Skeletal muscle satellite cell (primary cell): ENCODE results near the gene MYL6.
"Not testable (repeated sequence)": the region's sequence is repeated elsewhere in the genome, so short reads cannot be mapped to it uniquely, and the experiment has no call there.

Experiments used
- H3K27me3 ChIP-seq: 2 replicates; pipeline ENCODE4 v1.7.0; 2013; ENCODE audit warnings: low read length; ENCODE audit not compliant: control insufficient read depth, insufficient read depth
- H3K36me3 ChIP-seq: 2 replicates; pipeline ENCODE4 v1.7.0; 2013; ENCODE audit warnings: mild to moderate bottlenecking, control low read depth, low read length; ENCODE audit not compliant: insufficient read depth
- H3K4me1 ChIP-seq: 2 replicates; pipeline ENCODE4 v1.7.0; 2013; ENCODE audit warnings: low read length; ENCODE audit not compliant: control insufficient read depth, insufficient read depth
- H3K4me2 ChIP-seq: 2 replicates; pipeline ENCODE4 v1.7.0; 2013; ENCODE audit warnings: mild to moderate bottlenecking, low read length
- H3K4me3 ChIP-seq: 2 replicates; pipeline ENCODE4 v1.7.0; 2013; ENCODE audit warnings: low read length
- H3K9ac ChIP-seq: 2 replicates; pipeline ENCODE4 v1.7.0; 2013; ENCODE audit warnings: mild to moderate bottlenecking, low read depth, low read length, moderate library complexity
- H3K9me3 ChIP-seq: replicated peaks from 2 replicates; pipeline ENCODE4 v1.7.0; 2013; ENCODE audit warnings: mild to moderate bottlenecking, control low read depth, low read length

Gene MYL6

GRCh38 chr12:56188131-56188777, 30.1 kb downstream of the MYL6 start:
- Histone ChIP-seq H3K4me3 (peak overlapping the region; percentile 90), H3K9me3 (no peaks in the 10 kb centered on the region), H3K36me3 (peaks cover 31% of the 10 kb centered on the region), H3K4me1 (peaks cover 16% of the 10 kb centered on the region), H3K4me2 (peak overlapping the region; percentile 94), H3K27me3 (no peaks in the 10 kb centered on the region), H3K9ac (peak overlapping the region; percentile 89)

- Histone ChIP-seq H3K27me3 (no peaks in the 10 kb centered on the region), H3K36me3 (peaks cover 26% of the 10 kb centered on the region), H3K9ac (peak overlapping the region; percentile 89), H3K9me3 (no peaks in the 10 kb centered on the region), H3K4me3 (peak overlapping the region; percentile 90), H3K4me1 (peaks cover 16% of the 10 kb centered on the region), H3K4me2 (peak overlapping the region; percentile 94)
Measured at GRCh38 chr12:56188778-56189098, 30.6 kb downstream of the MYL6 start.

DNA sequence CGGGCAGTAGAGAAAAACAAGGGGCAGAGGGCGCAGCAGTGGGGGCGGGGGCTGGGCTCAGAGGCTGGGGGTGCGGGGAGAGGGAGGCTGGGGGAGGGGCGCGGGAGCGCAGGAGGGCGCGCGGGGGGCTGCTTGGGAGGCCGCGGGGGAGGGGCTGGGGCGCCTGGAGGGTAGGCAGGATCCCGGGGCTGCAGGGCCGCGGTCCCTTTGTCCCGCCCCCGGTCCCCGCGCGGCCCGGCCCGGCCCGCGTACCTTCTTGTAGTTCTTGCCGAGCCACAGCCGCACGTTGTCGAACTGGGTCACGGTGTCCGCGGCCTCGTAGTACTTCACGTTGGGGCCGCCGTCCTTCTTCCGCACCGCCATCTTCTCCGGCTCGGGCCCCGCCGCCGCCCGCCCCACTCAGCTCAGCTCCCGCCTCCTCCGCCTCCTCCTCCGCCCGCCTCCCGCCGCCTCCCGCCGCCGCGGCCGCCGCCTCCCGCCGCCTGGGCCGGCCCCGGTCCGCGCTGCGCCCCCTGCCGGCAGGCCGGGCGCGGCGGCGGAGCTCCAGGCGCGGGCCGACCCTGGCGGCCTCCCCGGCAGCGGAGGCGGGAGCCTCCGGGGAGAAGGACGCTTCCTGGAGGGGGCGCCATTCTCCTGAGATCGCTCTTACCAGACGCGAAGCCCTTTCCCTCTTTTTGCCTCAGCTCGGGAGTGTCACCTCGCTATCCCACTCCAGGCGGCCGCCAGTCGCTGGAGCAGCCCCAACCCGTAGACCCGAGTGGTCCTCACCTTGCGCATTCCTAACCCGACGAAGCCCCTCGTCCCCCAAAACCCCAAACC, 31.1 kb downstream of the MYL6 start, which contains the start of gene SMARCC2:
TSS of gene SMARCC2 (minus strand) at position 385 of the 819 bp plus-strand sequence. CDS start at position 363, 22 bp downstream.
- peak within 1 kb of the TSS; percentile 94 for H3K4me2 ChIP-seq
- no peaks in the 10 kb centered on the region for H3K9me3 ChIP-seq
- H3K9ac ChIP-seq = peak within 1 kb of the TSS; percentile 89
- H3K4me1 ChIP-seq = peaks cover 16% of the 10 kb centered on the region
- H3K36me3 ChIP-seq = peaks cover 20% of the 10 kb centered on the region
- H3K4me3 ChIP-seq = peak within 1 kb of the TSS; percentile 90
- H3K27me3 ChIP-seq = no peaks in the 10 kb centered on the region

- Histone ChIP-seq H3K4me2 (peak overlapping the region; percentile 91), H3K9ac (peak overlapping the region; percentile 80), H3K9me3 (no peaks in the 10 kb centered on the region), H3K27me3 (no peaks in the 10 kb centered on the region), H3K4me3 (peak overlapping the region; percentile 80), H3K36me3 (peaks cover 13% of the 10 kb centered on the region), H3K4me1 (peaks cover 16% of the 10 kb centered on the region)
Measured at GRCh38 chr12:56189918-56190694, 31.9 kb downstream of the MYL6 start.

DNA sequence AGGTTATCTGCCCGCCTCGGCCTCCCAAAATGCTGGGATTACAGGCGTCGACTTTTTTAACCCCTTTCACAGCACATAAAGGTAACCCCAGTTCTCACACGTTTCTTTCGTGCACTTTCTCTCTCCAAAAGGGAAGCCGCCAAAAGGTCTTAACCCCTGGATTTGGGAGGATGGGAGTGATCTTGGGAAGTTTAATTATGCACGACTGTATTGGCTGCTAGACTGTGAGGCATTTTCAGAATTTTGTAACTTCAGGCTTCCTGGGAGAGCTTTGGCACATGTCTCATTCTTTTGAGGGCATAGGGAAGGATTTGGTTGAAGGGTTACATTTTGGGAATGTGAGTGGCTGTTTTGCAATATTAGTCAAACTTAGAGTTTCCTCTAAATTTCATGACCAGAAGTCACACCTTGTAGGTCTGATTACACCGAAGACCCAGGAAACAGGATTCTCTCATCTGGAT, 32.6 kb downstream of the MYL6 start:
- Histone ChIP-seq H3K4me3 (peak overlapping the region; percentile 21), H3K36me3 (peaks cover 10% of the 10 kb centered on the region), H3K4me2 (peak overlapping the region; percentile 91), H3K9ac (no peak overlapping the region), H3K9me3 (no peaks in the 10 kb centered on the region), H3K4me1 (peaks cover 16% of the 10 kb centered on the region), H3K27me3 (no peaks in the 10 kb centered on the region)

GRCh38 chr12:56192582-56192981, 34.4 kb downstream of the MYL6 start:
- H3K9me3 ChIP-seq = no peaks in the 10 kb centered on the region
- no peaks in the 10 kb centered on the region for H3K36me3 ChIP-seq
- H3K4me2 ChIP-seq = no peak overlapping the region
- H3K4me1 ChIP-seq = peaks cover 14% of the 10 kb centered on the region
- no peaks in the 10 kb centered on the region for H3K27me3 ChIP-seq
- H3K4me3 ChIP-seq = no peak overlapping the region
- H3K9ac ChIP-seq = no peak overlapping the region

DNA sequence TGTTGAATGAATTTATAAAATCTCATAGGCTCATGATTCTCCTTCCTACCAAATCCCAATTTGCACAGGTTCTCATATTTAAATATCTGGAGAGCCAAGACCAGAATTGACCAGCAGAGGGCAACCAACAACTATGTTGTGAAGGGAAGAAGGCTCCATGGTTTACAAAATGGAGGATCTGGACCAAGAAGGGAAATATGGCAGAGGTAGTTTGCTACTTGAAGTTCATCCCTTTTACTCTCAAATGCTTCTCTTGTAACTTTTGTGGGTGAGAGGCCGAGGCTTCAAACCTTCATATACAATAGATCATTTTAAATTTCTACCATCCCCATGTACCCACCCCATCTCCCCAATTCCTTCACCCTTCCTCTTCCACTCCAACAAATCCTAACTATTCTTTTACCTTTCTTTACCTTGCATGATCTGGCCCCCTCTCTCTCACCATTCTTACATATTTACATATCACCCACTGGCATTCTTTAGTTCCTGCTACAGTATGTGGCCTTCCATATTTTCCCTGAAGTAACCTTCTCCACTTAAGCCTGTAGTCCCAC, 34.9 kb downstream of the MYL6 start:
- Histone ChIP-seq H3K9me3 (no peaks in the 10 kb centered on the region), H3K4me3 (no peak overlapping the region), H3K4me2 (no peak overlapping the region), H3K4me1 (peaks cover 9% of the 10 kb centered on the region), H3K9ac (peak overlapping the region; percentile 9), H3K36me3 (no peaks in the 10 kb centered on the region), H3K27me3 (no peaks in the 10 kb centered on the region)

DNA sequence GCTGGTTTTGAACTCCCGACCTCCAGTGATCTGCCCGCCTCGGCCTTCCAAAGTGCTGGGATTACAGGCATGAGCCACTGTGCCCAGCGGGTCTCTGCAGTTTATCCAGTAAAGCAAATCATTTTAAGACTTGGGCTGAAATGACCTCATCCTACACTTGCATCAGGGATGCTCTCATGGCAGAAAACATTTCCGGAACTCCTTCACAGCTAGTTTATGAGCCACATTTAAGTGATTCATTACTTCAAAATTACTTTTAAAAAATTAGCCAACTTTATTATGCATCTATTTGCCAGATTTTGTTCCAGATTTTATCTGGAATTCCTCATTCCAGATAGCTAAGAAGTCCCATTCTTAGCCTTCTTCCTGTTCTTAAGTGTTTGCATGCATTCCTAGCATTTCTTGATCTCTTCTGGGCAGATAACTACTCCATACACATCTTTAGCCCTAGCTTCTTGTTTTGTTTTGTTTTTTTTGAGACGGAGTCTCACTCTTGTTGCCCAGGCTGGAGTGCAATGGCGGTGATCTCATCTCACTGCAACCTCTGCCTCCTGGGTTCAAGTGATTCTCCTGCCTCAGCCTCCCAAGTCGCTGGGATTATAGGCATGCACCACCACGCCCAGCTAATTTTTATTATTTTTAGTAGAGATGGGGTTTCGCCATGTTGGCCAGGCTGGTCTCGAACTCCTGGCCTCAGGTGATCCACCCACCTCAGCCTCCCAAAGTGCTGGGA, 38.8 kb downstream of the MYL6 start:
- H3K4me1 ChIP-seq, H3K36me3 ChIP-seq, H3K9me3 ChIP-seq, H3K27me3 ChIP-seq, H3K4me2 ChIP-seq, H3K4me3 ChIP-seq, H3K9ac ChIP-seq: not testable (repeated sequence)

DNA sequence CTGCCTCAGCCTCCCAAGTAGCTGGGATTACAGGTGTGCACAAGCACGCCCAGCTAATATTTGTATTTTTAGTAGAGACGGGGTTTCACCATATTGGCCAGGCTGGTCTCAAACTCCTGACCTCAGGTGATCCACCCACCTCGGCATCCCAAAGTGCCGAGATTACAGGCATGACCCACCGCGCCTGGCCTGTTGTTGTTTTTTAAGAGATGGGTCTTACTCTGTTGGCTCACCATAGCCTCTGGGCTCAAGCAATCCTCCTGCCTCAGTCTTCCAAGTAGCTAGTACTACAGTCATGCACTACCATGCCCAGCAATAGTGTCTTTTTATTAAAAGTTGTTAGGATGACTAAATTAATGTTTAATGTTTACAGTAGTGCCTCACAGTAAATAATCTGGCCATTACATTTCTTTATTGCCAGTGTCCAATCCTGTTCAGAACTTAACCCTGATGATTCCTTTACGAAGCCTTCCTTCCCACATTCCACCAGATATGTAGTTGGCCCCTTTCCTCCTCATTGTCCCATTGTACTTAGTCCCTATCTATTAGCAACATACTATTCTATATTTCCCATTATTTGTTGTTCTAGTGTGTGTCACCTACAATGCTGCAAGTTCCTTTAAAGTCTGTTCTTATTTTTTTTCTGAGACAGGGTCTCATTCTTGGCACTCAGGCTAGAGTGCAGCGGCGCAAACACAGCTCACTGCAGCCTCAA, 39.9 kb downstream of the MYL6 start:
- H3K9ac ChIP-seq = no peak overlapping the region
- no peak overlapping the region for H3K4me2 ChIP-seq
- H3K9me3 ChIP-seq = no peaks in the 10 kb centered on the region
- no peaks in the 10 kb centered on the region for H3K4me1 ChIP-seq
- no peak overlapping the region for H3K4me3 ChIP-seq
- no peaks in the 10 kb centered on the region for H3K27me3 ChIP-seq
- H3K36me3 ChIP-seq = no peaks in the 10 kb centered on the region

- Histone ChIP-seq H3K27me3 (no peaks in the 10 kb centered on the region), H3K4me2 (no peak overlapping the region), H3K4me1 (no peaks in the 10 kb centered on the region), H3K9ac (no peak overlapping the region), H3K36me3 (peaks cover under 1% of the 10 kb centered on the region), H3K4me3 (no peak overlapping the region), H3K9me3 (no peaks in the 10 kb centered on the region)
Measured at GRCh38 chr12:56198836-56199235, 40.7 kb downstream of the MYL6 start.
